OCI-LY7 (cell line): ENCODE measurements around the gene ELL2. TPM values are rescaled to one million over a fixed set of nuclear protein-coding genes. Genes with fewer than 3 reads are reported as not detected.

Experiments
- BruUV-seq: library from RNA; stranded (reverse); fragments of 400-500 nt; replicated peaks from 2 replicates; lab custom pipeline; 2021; lab: Mats Ljungman, UMichigan
- CTCF ChIA-PET: fragments of 300-600 bp; sonication (Branson Sonifier 250); formaldehyde crosslinking; loops from one replicate; lab custom pipeline; 2022; ENCODE audit warnings: antibody characterized with exemption; ENCODE audit not compliant: unreplicated experiment; lab: Charles Lee
- POLR2A ChIA-PET: fragments of 300-600 bp; sonication (Branson Sonifier 250); formaldehyde crosslinking; loops from one replicate; lab custom pipeline; 2022; ENCODE audit warnings: antibody characterized with exemption; lab: Charles Lee
- DNase-seq: peaks from one replicate; pipeline ENCODE4 v3.0.0-alpha.2; 2015; ENCODE audit warnings: low spot score
- H2AFZ ChIP-seq: fragments of 200-600 bp; sonication (generic), shearing (Covaris generic); 2 replicates; pipeline ENCODE4 v1.6.1; 2014; ENCODE audit warnings: mild to moderate bottlenecking, antibody characterized with exemption, low read length, moderate library complexity
- H3K27ac ChIP-seq: fragments of 200-600 bp; sonication (generic); 2 replicates; pipeline ENCODE4 v1.5.1; 2014; ENCODE audit warnings: mixed run types, low read depth, mild to moderate bottlenecking, moderate library complexity, low read length, inconsistent platforms; ENCODE audit not compliant: poor library complexity, severe bottlenecking
- H3K36me3 ChIP-seq: fragments of 200-600 bp; sonication (generic); 2 replicates; pipeline ENCODE4 v1.6.1; 2014; ENCODE audit warnings: mild to moderate bottlenecking, antibody characterized with exemption, low read length, moderate library complexity, mixed read lengths; ENCODE audit not compliant: insufficient read depth
- H3K4me1 ChIP-seq: fragments of 200-600 bp; sonication (generic); 2 replicates; pipeline ENCODE4 v1.5.1; 2014; ENCODE audit warnings: mild to moderate bottlenecking, low read length; ENCODE audit not compliant: insufficient read depth, poor library complexity, severe bottlenecking
- H3K4me2 ChIP-seq: fragments of 200-600 bp; sonication (generic); 2 replicates; pipeline ENCODE4 v1.6.1; 2014; ENCODE audit warnings: mild to moderate bottlenecking, low read length
- H3K4me3 ChIP-seq: fragments of 200-600 bp; sonication (generic); 2 replicates; pipeline ENCODE4 v1.5.1; 2014; ENCODE audit warnings: mild to moderate bottlenecking, low read depth, low read length; ENCODE audit not compliant: poor library complexity, severe bottlenecking
- H3K79me2 ChIP-seq: fragments of 200-600 bp; sonication (generic); 2 replicates; pipeline ENCODE4 v1.6.1; 2016; ENCODE audit warnings: low read depth, mild to moderate bottlenecking, low read length, moderate library complexity, mixed read lengths; ENCODE audit not compliant: insufficient read depth
- H3K9me2 ChIP-seq: fragments of 200-600 bp; sonication (generic); 2 replicates; pipeline ENCODE4 v1.6.1; 2016; ENCODE audit warnings: mild to moderate bottlenecking, low read length, mixed read lengths; ENCODE audit not compliant: insufficient read depth
- H3K9me3 ChIP-seq: fragments of 200-600 bp; sonication (generic); 2 replicates; pipeline ENCODE4 v1.6.1; 2014; ENCODE audit warnings: mild to moderate bottlenecking, mixed run types, low read length, mixed read lengths
- H4K20me1 ChIP-seq: fragments of 200-600 bp; sonication (generic); 2 replicates; pipeline ENCODE4 v1.6.1; 2014; ENCODE audit warnings: mild to moderate bottlenecking, antibody characterized with exemption, low read length, moderate library complexity, mixed read lengths; ENCODE audit not compliant: insufficient read depth
- EZH2phosphoT487 ChIP-seq: fragments of 200-600 bp; sonication (generic); IDR thresholded peaks from 2 replicates; pipeline ENCODE4 v1.6.1; 2018; ENCODE audit warnings: low read depth, borderline replicate concordance, mild to moderate bottlenecking, mixed run types, antibody characterized with exemption, low read length, moderate library complexity, mixed read lengths
- intact Hi-C: fragments of 100-400 bp; cut with micrococcal nuclease; formaldehyde crosslinking; loops from one replicate; pipeline ENCODE4 v1.10.0; 2022; ENCODE audit not compliant: unreplicated experiment
- total RNA-seq, 2 experiments: library from RNA; depleted of rRNA in 1 of 2; stranded (reverse); fragments of >200 nt in 1 of 2; shearing (Covaris generic) in 1 of 2; gene quantifications; 2 replicates each; pipeline ENCODE4 v1.2.3, GENCODE V29; 2014 to 2022
- TF ChIP-seq, protein P1 (sequence below): fragments of 200-600 bp; sonication (generic); conservative IDR thresholded peaks from 2 replicates; pipeline ENCODE4 v1.5.1; 2014; ENCODE audit warnings: mild to moderate bottlenecking, antibody characterized with exemption, low read length, moderate library complexity, mixed read lengths

ELL2 gene
- total RNA-seq, 2 experiments from 2014 or later: 0.98 to 4.7 TPM

GRCh38 chr5:95931079-95931833 is 30.4 kb downstream of the ELL2 start:
- ChIA-PET CTCF (no interaction called here), POLR2A (interaction anchor here (0.6 to 1.3 kb wide), 7 partner anchors 22 to 583 kb away, joined by 3 to 6 read pairs (median 3); no protein-coding TSS in a partner anchor)
- H3K4me1 ChIP-seq: no peaks in the 10 kb centered on the region
- H4K20me1 ChIP-seq: no peaks in the 10 kb centered on the region
- H3K79me2 ChIP-seq: no peaks in the 10 kb centered on the region
- intact Hi-C loops: no loop called here
- BruUV-seq: no TSS peak
- H3K4me2 ChIP-seq: no peak overlapping the region
- TF ChIP-seq, protein P1, sequence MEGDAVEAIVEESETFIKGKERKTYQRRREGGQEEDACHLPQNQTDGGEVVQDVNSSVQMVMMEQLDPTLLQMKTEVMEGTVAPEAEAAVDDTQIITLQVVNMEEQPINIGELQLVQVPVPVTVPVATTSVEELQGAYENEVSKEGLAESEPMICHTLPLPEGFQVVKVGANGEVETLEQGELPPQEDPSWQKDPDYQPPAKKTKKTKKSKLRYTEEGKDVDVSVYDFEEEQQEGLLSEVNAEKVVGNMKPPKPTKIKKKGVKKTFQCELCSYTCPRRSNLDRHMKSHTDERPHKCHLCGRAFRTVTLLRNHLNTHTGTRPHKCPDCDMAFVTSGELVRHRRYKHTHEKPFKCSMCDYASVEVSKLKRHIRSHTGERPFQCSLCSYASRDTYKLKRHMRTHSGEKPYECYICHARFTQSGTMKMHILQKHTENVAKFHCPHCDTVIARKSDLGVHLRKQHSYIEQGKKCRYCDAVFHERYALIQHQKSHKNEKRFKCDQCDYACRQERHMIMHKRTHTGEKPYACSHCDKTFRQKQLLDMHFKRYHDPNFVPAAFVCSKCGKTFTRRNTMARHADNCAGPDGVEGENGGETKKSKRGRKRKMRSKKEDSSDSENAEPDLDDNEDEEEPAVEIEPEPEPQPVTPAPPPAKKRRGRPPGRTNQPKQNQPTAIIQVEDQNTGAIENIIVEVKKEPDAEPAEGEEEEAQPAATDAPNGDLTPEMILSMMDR: no peak
- TF ChIP-seq EZH2phosphoT487: no peak
- DNase-seq: no peak
- H3K9me2 ChIP-seq: no peaks in the 10 kb centered on the region
- H2AFZ ChIP-seq: no peak overlapping the region
- H3K36me3 ChIP-seq: no peaks in the 10 kb centered on the region
- no peak overlapping the region for H3K4me3 ChIP-seq
- H3K27ac ChIP-seq: no peak overlapping the region
- H3K9me3 ChIP-seq: no peaks in the 10 kb centered on the region

GRCh38 chr5:95930141-95930930 is 31.3 kb downstream of the ELL2 start:
- no peaks in the 10 kb centered on the region for H4K20me1 ChIP-seq
- intact Hi-C loops: no loop called here
- H3K9me3 ChIP-seq: no peaks in the 10 kb centered on the region
- no TSS peak for BruUV-seq
- DNase-seq: no peak
- no peaks in the 10 kb centered on the region for H3K9me2 ChIP-seq
- ChIA-PET POLR2A (no interaction called here), CTCF (no interaction called here)
- no peak overlapping the region for H3K4me2 ChIP-seq
- no peak for TF ChIP-seq EZH2phosphoT487
- TF ChIP-seq, protein P1: no peak
- no peak overlapping the region for H3K4me3 ChIP-seq
- no peaks in the 10 kb centered on the region for H3K4me1 ChIP-seq
- H2AFZ ChIP-seq: no peak overlapping the region
- H3K27ac ChIP-seq: no peak overlapping the region
- no peaks in the 10 kb centered on the region for H3K79me2 ChIP-seq
- H3K36me3 ChIP-seq: no peaks in the 10 kb centered on the region
